HG03159 (cell line): ENCODE results near the gene DLK2.

ENCODE experiments used
- ATAC-seq: cut with Tn5 transposase; IDR thresholded peaks from one replicate; pipeline ENCODE4 v1.9.1; 2021; ENCODE audit warnings: mild to moderate bottlenecking, moderate library complexity; ENCODE audit not compliant: unreplicated experiment

Gene DLK2

DNA sequence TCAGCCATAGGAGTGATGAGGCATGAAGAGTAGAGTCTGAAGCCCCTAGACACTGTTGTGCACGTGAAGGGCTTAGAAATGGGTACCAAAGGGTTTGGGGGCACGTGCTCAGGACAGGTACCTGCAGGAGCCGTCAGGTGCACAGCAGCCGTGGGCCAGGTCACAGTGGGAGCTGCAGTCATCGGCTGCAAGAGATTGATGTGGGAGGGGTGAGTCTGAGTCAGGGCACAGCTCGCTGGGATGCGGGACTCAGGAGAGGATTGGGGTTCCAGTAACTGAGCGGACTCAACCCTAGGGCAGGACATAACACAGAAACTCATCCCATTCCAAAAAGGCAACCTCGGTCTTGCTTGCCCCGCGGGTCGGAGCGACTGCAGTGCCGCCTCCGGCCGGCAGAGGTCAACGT lies 1.1 kb downstream of the DLK2 start:
- no peak for ATAC-seq

DNA sequence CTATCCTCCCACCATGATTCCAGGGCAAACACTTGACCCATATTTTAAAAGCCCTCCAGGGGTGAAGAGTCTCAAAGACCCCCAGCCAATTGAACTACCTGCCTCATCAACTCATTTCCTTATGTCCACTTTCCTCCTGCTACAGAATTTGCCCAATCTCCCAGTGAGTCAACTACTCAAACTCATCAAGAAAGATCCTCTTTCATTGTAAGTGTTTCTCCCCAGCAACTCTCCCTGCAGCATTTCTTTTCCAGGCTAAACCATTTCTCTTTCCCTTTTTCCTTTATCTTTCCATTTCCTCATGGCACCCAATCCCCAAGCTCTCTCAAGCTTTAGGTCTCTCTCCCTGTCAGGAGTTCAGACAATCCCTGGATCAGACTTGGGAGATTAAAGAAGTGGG lies 1.5 kb downstream of the DLK2 start:
- ATAC-seq: no peak

DNA sequence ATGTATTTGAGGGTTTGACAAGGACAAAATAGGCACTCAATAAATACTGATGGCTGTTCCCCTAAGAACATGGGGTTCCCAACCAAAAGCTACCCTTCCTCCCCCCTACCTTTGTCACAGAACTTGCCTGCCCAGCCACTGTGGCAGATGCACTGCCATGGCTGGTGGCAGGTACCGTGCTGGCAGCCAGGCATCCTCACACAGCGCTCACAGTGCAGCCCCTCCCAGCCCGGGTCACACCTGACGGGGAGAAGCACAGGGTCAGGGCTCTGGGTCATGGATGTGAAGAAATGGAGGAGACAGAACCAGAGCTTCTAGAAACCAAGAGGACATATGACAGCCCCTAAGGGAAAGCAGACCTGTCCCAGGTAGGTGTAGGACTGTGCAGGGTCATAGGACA lies 2.5 kb downstream of the DLK2 start:
- no peak for ATAC-seq

DNA sequence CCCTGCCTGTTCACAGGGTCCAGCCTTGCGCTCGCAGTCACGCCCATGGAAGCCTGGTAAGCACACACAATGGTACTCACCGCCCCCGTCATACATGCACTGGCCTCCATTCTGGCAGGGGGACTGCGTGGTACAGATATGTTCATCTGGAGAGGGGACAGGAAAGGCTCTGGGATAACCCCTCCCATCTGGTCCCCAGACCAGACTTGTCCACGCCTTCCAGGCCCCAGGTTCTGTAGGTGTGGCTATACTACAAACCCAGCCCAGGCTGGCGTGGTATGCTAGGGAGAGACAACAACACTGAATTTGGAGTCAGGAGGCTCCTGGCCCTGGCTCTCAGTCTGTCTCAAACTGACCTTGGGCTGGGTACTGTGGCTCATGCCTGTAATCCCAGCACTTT lies 3.4 kb downstream of the DLK2 start:
- ATAC-seq: no peak

DNA sequence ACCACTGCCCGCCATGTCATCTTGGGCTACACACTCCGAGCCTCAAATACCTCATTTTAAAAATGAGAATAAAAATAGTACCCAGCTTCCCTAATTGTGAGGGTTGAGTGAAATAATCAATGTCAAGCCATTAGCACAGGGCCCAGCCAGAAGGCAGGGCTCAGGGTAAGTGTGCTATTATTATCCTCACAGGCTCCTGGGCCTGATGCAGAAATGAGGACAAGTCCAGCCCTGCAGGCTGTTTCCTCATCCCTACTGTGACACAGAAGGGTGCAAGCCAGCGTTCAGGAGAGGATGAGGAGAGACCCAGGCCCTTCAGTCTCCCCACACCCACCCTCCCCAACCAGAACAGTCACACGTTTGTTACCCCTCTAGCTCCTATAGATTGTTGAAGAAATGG lies 4.0 kb downstream of the DLK2 start:
- ATAC-seq: no peak

DNA sequence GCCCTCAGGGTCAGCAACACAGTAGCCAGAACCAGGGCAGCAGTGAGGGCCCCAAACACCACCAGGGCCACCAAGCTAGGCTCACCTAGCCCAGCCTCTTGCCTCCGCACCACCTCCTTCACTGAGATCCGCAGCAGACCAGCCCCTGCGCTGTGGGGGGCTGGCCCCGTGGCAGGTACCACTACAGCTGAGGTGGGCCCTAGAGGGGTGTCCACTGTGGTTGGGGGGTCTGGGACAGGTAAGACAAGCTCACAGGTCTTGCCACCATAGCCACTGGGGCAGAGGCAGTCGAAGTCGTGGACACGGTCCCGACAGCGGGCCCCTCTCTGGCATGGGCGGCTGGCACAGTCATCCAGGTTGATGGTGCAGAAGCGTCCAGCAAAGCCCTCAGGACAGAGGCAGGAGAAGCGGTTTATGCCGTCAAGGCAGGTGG lies 4.6 kb downstream of the DLK2 start:
- ATAC-seq: no peak

DNA sequence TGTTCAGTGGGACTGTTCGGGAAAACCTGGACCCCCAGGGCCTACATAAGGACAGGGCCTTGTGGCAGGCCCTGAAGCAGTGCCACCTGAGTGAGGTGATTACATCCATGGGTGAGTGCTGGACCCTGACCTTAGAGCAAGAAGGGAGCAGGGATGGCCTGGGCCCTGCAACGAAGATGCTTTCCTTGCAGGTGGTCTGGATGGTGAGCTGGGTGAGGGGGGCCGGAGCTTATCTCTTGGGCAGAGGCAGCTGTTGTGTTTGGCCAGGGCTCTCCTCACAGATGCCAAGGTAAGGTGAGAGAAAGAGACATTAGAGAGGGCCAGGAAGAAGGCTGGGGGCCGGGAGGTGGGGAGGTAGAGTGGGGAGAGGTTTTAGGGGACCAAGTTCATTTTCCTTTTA lies 6.4 kb downstream of the DLK2 start:
- no peak for ATAC-seq

DNA sequence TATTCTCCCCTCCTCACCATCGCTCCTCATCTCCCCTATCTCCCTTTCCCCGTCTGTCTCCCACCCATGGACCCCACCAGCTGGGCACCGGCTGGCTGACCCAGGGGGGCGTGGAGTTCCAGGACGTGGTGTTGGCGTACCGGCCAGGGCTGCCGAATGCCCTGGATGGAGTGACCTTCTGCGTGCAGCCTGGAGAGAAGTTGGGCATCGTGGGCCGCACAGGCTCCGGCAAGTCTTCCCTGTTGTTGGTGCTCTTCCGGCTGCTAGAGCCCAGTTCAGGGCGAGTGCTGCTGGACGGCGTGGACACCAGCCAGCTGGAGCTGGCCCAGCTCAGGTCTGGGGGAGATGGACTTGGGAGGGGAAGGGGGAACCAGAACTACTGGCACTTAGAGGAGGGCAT lies 7.7 kb downstream of the DLK2 start:
- ATAC-seq: no peak

DNA sequence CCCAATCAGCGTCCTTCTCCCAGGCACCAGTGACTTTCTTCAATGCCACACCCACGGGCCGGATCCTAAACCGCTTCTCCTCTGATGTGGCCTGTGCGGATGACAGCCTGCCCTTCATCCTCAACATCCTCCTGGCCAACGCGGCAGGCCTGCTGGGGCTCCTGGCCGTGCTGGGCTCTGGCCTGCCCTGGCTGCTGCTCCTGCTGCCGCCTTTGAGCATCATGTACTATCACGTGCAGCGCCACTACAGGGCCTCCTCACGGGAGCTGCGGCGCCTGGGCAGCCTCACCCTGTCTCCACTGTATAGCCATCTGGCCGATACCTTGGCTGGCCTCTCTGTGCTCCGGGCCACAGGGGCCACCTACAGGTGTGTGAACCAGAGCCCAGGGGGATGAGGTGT lies 9.8 kb downstream of the DLK2 start:
- no peak for ATAC-seq

DNA sequence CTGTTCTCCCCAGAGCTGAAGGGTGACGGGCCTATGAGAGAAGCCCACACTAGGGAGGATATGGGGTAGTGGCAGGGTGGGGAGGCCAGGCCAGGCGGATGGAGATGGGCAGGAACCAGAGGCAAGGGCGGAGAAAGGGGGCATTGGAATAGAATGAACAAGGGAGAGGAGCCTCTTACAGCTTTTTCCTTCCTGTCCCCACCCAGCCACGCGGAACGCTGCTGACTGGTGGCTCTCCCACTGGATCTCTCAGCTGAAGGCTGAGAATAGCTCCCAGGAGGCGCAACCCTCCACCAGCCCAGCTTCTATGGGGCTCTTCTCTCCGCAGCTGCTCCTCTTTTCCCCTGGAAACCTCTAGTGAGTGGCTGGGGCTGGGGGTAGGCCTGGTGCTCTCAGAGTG lies 10.8 kb downstream of the DLK2 start:
- ATAC-seq: no peak

DNA sequence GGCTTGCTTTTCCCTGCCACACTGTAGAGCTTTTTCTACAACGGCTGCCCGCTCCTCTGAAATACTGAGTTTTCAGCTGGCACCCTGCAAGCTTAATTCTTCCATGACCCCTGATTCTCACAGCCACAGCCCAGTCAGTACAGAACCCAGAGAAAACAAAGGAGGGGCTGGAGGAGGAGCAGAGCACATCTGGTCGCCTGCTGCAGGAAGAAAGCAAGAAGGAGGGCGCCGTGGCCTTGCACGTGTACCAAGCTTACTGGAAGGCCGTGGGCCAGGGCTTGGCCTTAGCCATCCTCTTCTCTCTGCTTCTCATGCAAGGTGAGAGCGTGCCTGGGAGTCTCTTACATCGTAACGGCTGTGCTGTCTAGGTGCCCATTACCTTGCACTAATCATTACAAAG lies 11.3 kb downstream of the DLK2 start:
- ATAC-seq: no peak

DNA sequence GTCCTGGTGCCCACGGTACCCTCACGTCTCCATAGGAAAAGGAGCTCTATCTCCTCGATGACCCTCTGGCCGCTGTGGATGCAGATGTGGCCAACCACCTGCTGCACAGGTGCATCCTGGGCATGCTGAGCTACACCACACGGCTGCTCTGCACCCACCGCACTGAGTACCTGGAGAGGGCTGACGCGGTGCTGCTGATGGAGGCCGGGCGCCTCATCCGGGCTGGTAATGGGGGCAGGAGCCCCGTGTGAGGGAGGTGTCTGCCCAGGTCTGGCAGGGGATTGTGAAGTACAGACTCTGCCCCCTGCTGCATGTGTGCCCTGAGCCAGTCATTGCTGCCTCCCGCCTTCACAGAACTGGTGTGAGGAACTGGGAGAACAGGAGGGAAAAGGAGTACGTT lies 12.4 kb downstream of the DLK2 start:
- ATAC-seq: no peak

DNA sequence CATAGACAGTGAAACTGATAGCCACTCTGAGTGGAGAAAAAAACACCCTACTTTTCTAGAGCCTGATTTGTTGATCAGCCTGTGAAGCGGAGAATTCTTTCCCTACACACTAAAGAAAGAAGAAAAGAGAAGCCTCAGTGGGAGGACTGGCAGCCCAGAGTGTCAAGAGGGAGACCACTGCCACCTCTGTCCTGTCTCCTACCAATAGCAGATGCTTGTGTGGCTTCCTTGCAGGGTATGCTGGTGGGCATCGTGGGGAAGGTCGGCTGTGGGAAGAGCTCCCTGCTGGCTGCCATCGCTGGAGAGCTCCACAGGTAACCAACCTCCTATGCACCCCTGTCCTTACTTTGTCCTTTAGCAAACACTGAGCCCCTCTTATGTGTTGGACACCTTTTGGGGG lies 17.6 kb downstream of the DLK2 start:
- ATAC-seq: no peak

DNA sequence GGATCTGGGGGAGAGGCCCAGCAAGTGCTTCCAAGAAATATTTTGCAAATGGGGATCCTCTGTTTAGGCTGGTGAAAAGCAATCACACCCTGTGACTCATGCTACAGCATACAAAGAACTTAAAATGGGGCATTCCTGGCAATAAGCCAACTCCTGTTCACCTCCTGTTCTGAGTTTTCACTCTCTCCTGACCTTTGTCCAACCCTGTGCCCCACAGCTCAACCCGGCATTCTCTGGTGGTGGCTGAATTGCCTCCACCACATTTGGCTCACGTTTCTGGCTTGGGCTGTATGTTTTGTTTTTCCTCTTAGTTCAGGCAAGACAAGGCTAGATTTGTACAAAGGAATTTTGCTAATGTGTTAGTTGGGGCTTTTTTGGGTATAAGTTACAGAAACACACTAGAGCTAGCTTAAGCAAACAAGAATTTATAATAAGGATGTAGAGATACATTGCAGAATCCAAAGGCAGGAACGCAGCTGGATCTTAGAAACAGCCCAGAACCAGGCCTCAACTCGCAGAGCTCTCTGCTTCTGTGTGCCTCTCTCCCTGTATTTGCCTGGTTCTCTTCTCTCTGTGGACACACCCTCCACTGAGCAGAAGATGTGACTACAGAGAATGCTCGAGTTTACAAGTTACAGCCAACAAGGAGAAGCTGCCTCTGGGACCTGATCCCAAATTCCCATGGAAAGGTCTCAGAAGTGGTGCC lies 18.6 kb downstream of the DLK2 start:
- ATAC-seq: no peak

DNA sequence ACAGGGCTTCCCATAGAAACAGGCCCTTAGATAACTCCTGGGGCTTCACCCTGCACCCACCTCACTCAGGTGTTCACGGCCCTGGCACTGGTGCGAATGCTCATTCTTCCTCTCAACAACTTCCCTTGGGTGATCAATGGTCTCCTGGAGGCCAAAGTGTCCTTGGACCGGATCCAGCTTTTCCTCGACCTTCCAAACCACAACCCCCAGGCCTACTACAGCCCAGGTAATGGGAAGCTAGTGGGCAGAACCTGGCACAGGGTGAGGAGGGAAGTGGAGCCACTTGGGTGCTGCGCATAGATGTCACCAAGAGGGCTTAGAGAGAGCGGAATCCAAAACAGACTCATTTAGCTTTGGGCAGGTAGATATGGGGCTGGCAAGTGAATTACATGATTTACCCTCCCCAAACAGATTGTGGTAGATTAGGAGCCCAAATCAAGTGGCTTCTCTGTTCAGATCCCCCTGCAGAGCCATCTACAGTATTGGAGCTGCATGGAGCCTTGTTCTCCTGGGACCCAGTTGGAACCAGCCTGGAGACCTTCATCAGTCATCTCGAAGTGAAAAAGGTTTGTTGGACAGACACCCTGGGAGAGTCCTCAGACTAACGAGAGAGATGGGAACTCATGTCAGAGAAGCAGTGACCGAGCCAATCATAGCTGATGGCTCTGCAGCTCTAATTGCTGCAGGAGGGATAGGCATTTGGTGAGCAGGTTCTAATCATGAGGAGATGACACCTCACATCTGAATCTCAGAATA lies 19.5 kb downstream of the DLK2 start:
- ATAC-seq: no peak

DNA sequence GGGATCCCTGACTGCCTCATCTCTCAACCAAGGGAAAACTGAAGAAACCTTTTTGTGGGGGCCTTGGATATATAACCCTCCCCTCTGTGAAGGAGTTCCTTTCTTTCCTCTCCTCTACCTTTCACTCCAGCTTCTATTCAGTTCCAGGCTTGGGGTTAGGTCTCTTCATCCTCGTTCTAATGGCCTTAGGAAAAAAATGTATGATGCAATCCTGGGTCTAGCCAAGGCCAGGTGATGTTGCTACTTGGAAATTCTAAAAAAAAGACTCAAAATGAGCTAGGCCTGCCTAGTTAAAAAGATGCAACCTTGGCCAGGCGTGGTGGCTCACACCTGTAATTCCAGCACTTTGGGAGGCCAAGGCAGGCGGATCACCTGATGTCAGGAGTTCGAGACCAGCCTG lies 20.4 kb downstream of the DLK2 start:
- ATAC-seq: no peak

DNA sequence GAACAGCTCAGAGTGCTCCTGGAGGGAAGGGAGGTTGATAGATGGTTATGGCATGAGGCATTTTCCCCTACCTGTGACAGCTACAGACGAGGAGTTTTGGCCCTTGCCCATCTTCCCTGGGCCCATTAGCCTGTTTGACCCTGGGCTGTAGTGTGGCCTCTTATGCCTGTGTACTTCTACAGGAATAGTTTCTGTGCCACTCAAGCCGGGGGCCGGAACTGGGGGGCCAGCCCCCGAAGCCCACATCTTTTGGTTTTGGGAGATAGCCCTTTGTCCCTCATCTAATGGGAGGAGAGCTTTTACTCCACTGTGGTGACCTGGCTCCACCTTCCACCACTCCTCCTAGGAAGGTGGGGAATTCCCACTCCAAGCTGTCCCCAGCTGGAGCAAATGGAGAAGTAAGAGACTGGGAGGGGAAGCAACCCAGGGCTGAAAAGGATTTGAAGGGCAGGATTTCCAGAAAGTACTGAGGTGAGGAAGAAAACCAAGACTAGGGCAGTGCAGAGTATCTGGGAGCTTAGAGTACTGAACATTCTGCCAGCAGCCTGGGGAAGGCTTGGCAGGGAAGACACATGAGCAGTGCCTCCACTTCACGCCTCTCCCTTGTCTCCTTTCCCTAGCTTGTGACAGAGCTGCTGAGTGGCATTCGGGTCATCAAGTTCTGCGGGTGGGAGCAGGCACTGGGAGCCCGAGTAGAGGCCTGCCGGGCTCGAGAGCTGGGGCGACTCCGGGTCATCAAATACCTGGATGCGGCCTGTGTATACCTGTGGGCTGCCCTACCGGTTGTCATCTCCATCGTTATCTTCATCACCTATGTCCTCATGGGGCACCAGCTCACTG lies 21.1 kb downstream of the DLK2 start:
- no peak for ATAC-seq

DNA sequence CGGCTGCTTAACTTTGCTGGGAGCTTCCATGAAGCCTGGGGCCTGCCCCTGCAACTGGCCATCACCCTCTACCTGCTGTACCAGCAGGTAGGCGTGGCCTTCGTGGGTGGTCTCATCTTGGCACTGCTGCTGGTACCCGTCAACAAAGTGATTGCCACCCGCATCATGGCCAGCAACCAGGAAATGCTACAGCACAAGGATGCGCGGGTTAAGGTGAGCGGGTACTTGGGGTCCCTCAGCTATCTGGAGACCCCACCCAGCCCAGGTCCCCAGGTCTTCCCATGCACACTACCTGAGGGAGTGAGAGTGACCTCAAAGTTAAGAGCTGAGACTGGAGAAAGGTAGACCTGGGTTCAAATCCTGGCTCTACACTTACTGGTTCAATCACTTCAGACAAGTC lies 22.2 kb downstream of the DLK2 start:
- ATAC-seq: no peak

DNA sequence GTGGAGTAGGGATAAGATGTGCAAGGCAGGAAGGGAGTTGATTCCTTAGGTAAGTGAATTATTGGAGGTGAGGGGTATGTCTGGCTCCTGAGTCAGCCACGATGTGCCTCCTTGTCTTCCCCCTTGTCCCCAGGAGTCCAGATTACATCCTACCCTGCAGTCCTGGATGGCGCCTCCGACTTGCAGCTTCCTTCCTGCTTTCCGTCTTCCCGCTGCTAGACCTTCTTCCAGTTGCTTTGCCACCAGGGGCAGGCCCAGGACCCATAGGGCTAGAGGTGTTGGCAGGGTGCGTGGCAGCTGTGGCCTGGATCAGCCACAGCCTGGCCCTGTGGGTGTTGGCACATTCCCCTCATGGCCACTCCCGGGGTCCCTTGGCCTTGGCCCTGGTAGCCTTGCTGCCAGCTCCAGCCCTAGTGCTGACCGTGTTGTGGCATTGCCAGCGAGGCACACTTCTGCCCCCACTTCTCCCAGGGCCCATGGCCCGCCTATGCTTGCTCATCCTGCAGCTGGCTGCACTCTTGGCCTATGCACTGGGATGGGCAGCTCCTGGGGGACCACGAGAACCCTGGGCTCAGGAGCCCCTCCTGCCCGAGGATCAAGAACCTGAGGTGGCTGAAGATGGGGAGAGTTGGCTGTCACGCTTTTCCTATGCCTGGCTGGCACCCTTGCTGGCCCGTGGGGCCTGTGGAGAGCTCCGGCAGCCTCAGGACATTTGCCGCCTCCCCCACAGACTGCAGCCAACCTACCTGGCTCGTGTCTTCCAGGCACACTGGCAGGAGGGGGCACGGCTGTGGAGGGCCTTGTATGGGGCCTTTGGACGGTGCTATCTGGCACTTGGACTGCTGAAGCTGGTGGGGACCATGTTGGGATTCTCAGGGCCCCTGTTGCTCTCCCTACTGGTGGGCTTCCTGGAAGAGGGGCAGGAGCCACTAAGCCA lies 23.1 kb downstream of the DLK2 start:
- ATAC-seq: no peak

DNA sequence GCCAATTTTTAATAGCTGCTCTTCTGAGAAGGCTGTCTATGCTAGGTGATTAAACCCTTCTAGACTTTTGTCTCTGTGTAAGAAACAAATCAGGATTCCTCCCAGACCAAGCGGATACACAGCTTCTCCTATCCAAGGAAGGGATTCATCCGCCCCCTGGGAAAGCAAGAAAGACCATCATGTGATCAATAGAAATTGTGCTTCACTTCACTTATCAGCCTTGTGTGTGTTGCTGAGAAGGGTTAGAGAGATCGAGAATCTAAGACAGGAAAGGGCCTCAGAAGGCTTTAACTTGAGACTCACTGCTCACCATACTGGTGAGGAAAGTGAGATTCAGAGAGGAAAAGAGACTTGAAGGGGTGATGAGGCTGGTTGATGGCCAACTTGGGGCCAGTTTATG lies 26.5 kb downstream of the DLK2 start:
- ATAC-seq: no peak

DNA sequence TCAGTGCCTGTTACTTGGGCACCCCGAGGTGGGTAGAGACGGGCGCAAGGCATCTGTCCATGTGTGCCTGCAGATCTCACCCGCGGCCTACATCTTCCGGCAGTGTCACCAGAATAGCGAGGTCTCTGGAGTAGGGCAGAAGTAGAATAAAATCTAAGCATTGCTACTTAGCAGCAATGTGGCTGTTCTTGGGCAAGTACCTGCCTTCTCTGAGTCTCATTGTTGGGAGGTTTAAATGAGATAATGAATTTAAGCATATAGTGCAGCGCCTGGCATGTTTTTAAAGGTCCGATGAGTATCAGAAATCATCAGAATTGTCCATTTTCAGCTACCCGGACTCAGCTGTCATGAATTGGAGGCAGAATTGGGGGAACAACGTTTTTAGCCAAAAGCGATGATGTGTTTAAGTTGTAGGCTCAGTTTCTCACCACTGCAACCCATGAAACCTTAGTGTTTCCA lies 27.2 kb downstream of the DLK2 start:
- no peak for ATAC-seq
